PC-9 (cell line): ENCODE results near the gene HMMR. TPM values are rescaled to one million over a fixed set of nuclear protein-coding genes. Genes with fewer than 3 reads are reported as not detected.

Experiments used
- total RNA-seq: library from RNA; stranded (reverse); gene quantifications from 2 replicates; pipeline ENCODE4 v1.2.3, GENCODE V29; 2021

The HMMR gene
- total RNA-seq, 1 experiment from 2014 or later, result 94.5 TPM

Other genes starting within 250 kb of the HMMR start
- 112 and 170 TPM in 2 replicates for gene CCNG1, start 23.0 kb upstream of the HMMR start, total RNA-seq
- 68.6 and 71.6 TPM in 2 replicates for gene NUDCD2, start 530 bp upstream of the HMMR start, total RNA-seq
- gene MAT2B, start 45.0 kb downstream of the HMMR start, total RNA-seq, result 46.3 and 66.2 TPM in 2 replicates